HG03342 (cell line): ENCODE results near the gene RNLS.

ENCODE experiments used
- ATAC-seq: cut with Tn5 transposase; IDR thresholded peaks from one replicate; pipeline ENCODE4 v1.9.1; 2021; ENCODE audit warnings: mild to moderate bottlenecking, moderate library complexity; ENCODE audit not compliant: unreplicated experiment

Gene RNLS

GRCh38 chr10:88237896-88238614 lies 345.1 kb downstream of the RNLS start:
- no peak for ATAC-seq

GRCh38 chr10:88236121-88236743 lies 346.9 kb downstream of the RNLS start:
- no peak for ATAC-seq

DNA sequence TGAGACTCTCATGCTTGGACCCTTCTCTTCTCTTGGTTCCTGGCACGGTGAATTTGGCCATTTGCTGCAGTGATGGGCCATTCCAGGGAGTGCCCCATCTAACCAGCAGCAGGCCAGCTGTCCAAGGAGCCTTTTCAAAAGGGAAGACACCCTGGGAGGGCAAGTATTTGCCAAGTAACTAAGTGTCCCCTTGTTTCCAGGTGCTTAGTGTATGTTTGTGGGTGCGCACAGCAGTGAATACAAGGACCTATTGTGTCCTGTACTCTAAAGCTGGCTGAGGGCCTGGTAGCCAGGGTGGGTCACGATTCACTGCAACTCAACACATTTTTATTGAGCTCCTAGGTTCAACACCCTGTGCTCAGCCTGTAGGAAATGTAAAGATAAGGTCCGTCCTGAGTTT lies 348.8 kb downstream of the RNLS start:
- ATAC-seq = no peak

DNA sequence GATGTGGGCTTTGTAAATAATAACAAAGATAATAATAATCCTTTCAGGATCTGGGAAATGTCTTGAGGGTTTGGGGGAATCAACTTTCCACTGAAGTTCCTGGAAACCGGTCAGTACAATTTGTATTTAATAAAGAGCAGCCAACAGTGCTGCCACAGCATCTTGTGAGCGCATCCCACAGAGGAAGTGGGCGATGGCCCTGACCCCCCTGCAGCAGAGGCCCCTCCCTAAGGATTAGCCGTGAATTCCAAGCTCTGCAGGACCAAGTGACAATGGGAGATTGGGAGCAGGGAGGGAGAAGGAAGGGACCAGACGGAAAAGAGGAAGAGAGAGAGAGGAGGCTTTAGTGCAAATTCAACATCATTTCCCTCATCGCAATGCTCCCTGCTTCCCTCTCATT lies 349.2 kb downstream of the RNLS start:
- no peak for ATAC-seq

- no peak for ATAC-seq
Observed at GRCh38 chr10:88232983-88233543, 350.1 kb downstream of the RNLS start.

DNA sequence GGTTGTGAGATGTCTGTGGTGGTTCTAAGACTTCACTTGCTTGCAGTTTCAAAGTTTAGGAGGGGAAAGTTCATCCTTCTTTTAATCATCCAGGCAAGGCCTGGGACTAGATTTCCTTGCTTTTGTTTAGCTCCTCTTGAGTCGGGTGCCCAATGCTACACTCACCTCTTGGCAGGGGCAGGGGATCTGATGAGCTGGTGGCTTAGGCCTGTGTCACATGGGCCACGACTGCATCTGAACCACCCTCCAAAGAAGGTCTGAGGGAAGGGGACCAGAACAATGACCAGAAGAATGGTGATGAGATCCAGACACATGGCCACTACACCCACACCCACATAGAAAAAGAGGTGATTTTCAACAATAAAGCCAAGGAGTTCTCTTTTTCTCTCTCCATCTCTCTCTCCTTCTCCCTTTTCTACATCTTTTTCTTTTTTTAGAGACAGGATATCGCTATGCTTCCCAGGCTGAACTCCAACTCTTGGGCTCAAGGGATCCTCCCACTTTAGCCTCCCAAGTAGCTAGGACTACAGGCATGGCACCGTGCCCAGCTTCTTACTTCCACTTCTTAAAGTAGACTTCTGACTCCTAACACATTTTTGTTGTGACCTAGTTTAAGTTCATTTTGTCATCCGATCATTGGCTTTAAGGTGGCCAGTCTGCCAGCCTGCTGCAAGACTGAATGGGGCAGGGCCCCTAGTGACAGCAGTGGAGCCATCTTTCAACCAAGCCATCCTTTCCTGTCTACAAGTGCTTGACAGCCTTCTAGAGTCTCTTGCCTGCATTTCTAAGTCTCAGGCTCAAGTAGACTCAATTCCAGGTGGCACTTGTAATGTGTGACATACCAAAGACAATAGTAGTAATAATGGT lies 350.9 kb downstream of the RNLS start:
- no peak for ATAC-seq

DNA sequence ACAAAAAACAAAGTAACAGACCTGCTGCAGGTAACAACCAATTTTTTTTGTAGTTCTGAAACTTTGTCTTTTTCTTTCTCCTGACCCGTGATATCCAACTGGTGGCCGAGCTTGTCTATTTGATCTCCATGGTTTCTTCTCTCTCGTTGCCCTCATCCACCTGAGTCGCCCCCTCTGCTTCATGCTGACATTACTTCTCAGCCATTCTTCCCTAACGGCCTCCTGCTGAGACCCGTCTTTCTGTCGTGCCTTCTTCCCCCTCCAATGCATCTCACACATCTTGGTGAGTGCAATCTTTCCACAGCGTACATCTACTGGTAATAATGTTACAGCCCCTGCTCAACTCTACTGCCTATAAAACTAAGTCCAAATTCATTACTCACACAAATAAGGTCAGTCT lies 352.9 kb downstream of the RNLS start:
- no peak for ATAC-seq

DNA sequence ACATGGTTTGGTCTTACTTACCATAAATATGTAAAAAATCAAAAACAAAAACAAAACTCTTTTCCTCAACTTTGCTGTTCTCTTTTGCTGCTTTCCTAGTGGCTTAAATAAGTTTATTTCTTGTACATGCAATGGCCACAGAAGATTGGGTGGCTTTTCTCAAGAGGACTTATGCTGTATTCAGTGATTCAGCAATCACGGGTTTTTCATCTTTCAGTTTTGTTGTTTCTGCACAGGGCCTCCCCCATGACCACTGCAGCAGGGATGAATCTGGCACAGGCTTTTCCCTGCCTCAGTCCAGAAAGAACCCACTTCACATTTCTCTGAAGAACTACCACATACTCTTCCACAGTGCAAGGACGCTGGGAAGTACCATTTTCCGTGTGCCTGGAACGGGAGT lies 355.0 kb downstream of the RNLS start:
- no peak for ATAC-seq

- ATAC-seq = no peak
Observed at GRCh38 chr10:88227342-88228018, 355.6 kb downstream of the RNLS start.

GRCh38 chr10:88226891-88227290 lies 356.2 kb downstream of the RNLS start:
- no peak for ATAC-seq

DNA sequence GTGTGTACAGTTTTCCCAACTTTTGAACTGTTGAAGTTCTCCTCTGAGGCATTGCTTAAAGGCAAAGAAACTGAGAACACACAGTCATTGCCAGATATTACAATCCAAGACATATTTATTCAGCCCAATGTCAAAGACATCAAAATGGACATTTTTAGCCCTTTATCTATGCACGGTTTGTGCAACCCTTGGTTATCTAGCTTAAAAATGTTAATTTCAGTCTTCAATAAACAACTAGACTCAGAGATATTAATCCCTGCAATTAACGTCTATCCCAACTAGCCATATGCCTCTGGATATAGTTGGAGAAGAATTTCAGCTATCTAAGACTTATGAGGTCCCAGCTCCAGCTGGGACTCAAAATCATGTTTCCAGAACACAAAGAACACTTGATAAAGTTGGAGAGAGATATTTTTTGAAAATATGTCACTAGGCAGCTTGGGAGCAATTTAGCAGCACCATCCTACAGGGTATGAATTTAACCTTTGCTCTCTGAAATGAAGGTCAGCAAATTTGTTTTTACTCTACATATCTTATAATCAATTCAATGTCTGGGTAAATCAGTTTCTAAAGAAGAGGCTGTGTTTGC lies 357.0 kb downstream of the RNLS start:
- ATAC-seq = no peak
